IPS DF 4.7 (cell line): ENCODE data around the gene S100A5.
"Not testable (repeated sequence)": the region's sequence is repeated elsewhere in the genome, so short reads cannot be mapped to it uniquely, and the experiment has no call there.

Source experiments
- DNase-seq: peaks from one replicate; pipeline ENCODE4 v3.0.0-alpha.2; 2013; ENCODE audit warnings: low spot score; ENCODE audit errors: extremely low read depth

S100A5 gene

DNA sequence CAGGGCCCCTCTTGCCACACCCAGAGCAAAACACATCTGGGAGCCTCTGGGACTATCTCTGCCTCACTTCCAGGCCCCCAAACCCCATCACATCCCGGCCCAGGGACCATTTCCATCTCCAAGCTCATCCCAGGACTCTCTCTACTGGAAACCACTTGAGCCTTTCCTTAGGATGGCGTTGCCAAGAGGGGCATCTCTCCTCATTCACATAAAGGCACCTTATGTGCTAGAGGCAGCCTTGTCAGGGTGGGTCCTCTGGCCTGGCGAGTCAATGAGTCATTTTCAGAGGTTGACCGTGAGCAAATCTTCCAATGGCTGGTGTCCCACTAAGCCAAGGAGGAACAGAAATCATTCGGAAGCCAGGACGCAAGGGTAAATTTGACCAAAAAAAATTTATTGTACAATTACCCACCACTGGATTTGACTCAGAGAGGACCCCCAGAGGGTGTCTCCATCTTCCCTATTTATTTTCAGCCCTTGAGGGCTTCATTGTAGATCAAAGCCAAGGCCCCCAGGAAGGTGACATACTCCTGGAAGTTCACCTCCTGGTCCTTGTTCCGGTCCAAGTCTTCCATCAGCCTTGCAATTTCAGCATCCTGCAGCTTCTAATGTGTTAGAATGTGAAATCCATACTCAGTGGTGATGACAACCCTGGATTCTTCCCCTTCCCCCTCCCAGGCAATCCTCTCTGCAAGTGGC lies 6.4 kb downstream of the S100A5 start:
- no peak for DNase-seq

DNA sequence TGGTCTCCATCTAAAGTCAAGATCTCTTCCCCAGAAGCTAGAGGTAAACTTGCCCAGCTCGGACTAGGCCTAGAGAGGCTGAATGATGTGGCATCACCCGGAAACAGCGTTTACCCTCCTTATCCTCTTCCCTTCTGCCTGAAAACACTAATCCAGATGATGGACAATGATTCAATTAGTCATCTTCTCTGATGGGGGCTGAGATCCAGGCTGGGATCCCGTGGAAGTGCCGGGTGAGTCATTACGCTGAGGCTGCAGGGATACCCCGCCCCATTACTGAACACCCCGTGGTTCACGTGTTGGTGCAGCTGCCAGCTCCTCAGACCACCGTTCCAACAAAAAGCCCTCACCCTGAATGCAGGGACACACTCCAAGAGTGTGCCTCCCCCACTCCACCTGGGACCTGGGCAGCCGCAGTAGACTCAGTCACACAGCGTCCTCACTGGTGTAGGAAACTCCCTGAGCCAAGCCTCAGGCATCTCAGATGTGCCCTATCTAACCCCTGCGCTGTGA lies 7.0 kb downstream of the S100A5 start:
- DNase-seq: no peak

DNA sequence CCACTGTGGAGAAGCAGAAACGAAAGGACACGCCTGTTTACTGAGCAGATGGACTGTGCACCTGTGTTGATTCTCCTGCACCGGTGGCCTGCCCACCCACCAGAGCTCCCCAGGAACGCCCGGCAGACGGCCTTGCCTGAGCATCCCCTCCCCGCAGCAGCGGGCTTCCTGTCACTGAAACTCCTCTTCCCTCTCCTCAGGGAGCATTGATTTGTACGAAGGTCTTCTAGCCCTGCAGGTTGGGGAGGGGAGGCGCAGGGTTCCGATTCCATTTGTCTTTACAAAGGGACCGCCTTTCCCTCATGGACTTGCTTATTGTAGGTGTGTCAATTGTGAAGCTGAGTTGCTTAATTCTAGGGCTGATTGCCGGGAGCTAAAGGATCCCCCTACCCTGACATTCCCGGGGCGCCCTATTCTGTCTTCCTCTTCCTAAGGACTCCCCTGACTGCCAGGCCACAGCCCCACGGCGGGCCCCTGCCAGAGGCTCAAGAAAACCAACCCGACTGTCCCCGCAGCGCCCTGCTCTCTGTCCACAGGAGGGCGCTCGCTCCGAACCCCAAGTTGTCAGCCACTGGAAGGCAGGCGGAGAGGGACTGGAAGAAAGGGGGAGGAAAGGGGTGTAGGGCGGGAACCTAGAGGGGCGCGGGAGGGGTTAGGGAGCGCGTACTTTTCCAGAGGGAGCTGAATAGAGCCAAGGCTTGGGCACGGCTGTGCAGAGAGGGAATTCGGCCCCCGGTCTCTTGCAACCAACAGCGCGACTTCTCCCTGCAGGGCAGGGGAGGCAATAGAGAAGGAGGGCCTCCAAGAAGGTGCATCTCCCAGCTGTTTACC lies 7.8 kb downstream of the S100A5 start:
- DNase-seq: peak; percentile 71

DNA sequence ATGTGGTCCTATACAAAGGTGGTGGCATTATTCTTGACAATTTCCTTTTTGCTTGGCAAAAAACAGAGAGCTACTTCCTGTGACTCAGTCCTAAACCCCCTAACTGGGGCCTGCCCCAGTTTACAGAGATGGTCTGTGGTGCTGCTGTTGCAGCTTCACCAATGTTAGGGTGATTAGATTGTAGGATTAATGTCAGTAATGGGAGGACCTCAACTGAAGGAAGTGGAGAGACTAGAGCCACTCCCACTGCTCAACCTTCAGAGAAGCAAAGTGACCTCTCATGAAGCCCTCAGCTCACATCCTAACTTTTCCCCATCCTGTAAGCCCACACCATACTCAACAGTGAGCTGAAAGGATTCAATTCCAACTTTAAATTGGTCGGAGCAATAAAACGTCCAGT lies 8.6 kb downstream of the S100A5 start:
- DNase-seq: no peak

DNA sequence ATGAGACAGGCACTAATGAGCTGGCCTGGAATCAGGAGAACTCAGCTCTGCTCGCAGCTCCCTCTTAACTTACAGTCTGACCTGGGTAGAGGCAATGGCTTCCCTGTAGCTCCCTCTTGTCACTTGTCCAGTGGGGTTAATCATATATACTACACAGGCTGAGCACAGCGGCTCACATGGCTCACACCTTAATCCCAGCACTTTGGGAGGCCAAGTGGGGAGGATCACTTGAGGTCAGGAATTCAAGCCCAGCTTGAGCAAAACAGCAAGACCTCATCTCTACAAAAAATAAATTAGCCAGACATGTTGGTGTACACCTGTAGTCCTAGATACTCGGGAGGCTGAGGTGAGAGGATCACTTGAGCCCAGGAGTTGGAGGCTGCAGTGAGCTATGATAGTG lies 9.1 kb downstream of the S100A5 start:
- no peak for DNase-seq

DNA sequence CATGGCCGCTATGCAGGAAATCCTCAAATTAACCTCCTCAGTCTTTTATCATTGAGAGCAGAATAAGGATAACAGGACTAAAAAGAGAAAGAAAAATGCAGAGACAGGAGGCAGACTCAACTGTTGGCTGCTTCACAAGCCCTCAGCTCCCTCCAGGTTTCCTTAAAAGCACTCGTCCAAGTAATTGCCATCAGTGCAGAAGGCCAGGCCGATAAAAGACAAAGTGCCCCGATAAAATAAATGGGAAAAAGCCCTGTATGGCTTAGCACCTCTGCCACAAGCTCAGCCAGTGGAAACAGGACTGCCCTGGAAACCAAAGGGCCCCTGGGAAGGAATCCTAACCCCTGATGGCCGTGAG lies 13.1 kb downstream of the S100A5 start:
- no peak for DNase-seq

DNA sequence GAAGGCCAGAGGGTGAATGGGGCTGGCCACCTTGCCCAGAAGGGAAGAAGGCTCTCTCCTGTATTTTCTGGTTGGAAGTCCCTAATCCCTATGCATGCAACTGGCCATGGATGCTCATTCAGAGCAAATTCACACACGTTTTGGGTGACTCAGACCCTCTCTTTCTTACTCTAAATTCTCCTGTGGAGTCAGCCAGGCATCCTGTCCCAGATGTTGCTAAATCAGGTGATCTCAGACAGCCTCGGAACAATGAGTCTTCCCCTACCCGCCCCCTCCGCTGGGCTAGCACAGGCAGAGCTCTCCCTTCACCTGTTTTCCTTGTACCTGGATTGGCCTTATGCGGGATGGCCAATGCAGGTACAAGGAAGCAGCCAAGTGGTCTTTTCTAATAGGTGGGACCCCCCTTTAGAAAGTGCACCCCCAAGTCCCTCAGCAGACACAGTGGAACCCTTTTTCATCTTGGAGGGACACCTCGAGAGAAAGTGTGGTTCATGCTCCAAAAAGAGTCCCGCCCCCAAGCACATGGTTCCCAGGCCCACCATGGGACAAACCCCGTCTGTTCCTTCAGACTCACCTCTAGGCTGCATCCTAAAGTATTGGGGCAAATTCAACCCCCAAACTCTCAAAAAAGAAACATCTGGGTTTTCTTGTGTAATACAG lies 13.6 kb downstream of the S100A5 start:
- DNase-seq: peak; percentile 38

DNA sequence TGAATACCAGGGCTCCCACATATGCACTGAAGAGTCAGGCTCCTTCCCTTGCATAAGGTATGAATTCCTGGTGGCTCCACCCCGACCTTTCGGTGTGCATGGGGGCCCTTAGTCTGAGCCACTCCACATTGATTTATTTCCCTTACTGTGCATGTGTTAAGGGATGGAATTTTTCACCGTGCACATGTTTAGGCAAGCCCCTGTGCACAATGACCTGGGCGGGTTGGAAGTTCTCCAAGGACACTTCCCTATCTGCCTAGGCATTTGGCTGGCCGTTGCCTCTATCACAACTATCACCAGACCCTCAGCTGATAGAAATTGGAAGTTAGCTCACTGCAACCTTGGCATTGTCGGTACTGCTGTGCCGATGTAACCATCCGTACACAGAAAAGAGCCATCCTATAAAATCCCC lies 14.6 kb downstream of the S100A5 start:
- no peak for DNase-seq

DNA sequence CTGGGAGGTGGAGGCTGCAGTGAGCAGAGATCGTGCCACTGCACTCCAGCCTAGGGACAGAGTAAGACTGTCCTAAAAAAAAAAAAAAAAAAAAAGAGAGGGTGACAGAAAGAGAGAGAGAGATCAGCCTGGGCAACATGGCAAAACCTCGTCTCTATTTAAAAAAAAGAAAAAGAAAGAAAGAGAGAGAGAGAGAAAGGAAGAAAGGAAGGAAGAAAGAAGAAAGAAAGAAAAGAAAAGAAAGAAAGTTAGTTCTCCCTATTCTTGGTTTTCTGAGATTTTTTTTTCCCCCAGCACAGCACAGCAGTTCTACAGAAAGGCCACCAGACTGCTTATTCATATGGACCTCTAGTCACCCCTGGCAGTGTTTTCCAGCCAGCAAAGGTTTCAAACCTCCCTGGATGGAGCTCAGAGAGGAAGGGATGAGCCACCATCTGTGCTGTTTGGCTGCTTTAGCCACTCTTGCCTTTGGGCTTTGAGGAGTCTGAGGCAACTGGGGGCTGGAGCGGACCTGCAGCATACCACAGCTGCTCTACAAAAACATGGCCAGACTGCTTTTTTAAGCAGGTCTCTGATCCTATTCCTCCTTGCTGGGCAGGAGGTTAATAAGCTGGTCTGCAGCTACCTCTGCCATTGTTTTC lies 15.5 kb downstream of the S100A5 start:
- DNase-seq: no peak

DNA sequence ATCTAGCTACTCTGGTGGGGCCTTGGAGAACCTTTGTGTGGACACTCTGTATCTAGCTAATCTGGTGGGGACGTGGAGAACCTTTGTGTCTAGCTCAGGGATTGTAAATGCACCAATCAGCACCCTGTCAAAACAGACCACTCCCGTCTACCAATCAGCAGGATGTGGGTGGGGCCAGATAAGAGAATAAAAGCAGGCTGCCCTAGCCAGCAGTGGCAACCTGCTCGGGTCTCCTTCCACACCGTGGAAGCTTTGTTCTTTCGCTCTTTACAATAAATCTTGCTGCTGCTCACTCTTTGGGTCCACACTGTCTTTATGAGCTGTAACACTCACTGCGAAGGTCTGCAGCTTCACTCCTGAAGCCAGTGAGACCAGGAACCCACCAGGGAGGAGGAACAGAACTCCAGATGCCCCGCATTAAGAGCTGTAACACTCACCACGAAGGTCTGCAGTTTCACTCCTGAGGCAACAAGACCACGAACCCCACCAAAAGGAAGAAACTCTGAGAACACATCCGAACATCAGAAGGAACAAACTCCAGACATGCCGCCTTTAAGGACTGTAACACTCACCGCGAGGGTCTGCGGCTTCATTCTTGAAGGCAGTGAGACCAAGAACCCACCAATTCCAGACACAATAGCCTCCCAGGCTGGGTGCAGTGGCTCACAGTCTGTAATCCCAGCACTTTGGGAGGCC lies 18.2 kb downstream of the S100A5 start:
- not testable (repeated sequence) for DNase-seq

DNA sequence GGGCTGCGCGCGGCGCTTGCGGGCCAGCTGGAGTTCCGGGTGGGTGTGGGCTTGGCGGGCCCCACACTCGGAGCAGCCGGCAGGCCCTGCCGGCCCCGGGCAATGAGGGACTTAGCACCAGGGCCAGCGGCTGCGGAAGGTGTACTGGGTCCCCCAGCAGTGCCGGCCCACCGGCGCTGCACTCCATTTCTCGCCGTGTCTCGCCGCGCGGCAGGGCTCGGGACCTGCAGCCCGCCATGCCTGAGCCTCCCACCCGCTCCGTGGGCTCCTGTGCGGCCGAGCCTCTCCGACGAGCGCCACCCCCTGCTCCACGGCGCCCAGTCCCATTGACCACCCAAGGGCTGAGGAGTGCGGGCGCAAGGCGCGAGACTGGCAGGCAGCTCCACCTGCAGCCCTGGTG lies 18.9 kb downstream of the S100A5 start:
- DNase-seq: not testable (repeated sequence)

DNA sequence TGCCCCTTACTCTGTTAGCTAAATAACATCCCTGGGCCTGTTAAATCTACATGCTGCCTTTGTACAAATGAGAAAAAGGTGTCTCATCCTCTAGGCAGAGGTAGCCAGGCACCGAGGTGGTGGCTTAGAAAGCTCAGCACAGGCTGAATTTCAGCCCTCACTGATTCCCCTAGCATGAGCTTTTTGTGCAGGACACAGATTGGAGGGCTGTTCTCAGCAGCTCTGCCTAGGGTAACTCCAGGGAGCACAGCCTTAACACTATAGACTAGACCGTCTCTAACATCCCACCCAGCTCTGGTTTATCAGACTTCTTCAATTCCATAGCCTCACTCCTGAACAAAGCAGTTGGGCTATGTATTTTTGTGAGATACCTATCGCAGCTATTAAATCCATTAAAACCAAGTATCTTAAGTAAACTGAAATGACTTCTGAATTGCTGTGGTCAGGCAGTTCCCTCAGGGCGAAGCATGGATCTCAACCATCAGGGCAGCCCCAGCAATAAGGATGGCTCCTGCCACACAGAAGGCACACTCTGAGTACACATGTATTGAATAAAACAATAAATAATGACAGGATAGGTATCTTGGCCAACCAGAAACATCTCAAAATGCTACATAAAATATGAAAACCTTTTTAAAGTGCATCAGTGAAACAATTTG lies 19.8 kb downstream of the S100A5 start:
- DNase-seq: no peak

DNA sequence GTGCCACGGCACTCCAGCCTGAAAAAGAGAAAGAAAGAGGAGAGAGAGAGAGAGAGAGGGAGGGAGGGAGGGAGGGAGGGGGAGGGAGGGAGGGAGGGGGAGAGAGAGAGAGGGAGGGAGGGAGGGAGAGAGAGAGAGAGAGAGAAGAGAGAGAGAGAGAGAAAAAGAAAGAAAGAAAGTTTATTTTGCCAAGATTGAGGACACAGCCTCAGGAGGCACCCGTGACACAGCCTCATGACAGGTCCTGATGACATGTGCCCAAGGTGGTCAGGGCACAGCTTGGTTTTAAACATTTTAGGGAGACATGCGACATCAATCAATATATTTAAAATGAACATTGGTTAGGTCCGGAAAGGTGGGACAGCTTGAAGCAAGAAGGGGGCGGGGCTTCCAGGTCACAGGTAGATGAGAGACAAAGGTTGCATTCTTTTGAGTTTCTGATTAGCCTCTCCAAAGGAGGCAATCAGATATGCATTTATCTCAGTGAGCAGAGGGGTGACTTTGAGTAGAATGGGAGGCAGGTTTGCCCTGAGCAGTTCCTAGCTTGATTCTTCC lies 20.5 kb downstream of the S100A5 start:
- not testable (repeated sequence) for DNase-seq

DNA sequence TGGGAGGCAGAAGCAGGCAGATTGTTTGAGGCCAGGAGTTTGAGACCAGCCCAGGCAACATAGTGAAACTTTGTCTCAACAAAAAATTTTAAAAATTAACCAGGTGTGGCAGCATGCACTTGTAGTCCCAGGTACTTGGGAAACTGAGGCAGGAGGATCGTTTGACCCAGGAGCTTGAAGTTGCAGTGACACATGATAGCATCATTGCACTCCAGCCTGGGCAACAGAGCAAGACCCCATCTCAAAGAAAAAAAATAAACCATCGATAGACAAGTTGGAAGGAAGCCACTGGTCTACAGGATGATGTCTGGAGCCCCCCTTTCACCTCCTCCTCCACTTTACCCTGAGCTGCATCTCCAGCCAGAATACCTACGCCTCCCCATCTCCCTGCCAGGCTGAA lies 21.5 kb downstream of the S100A5 start:
- no peak for DNase-seq

DNA sequence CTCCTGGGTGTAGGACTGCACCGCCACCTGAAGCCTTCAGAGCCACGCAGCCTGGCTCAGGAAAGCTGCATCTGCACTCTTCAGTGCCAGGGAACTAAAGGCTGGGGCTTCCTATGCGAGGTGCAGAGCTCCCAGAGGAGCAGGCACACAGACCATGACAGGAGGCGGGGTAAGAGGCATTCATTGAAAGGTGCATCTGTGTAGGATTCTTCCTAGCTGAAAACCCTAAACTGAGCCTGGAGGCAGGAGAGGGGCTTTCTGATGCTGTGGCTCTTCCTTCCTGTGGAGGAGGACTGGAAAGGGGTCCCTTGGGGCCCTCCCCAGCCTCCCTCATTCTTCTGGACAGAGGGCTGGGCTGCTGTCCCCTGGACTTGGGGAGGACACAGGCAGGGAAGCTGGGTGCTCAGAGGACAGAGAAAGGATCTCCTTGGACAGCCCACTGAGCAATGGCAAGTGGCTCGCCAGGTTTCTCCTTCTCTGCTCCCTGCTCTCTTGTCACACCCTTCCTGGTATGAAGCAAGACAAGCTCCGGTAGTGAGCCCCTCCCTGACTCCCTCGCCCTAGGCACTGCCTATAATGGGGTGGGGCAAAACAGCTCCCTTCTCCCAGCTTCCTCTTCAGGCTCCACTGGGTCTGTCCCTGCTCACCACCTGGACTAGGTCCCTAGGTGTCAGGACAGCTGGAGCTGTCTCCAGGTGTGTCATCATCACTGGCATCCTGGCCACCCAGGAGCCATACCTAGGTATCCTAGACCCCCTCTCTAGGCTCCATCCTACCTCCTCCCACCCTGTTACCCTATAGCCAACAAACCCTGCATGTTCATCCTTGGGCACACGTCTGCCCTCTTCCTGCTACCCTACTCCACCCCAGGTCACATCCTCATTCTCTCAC lies 25.0 kb downstream of the S100A5 start:
- DNase-seq: no peak

DNA sequence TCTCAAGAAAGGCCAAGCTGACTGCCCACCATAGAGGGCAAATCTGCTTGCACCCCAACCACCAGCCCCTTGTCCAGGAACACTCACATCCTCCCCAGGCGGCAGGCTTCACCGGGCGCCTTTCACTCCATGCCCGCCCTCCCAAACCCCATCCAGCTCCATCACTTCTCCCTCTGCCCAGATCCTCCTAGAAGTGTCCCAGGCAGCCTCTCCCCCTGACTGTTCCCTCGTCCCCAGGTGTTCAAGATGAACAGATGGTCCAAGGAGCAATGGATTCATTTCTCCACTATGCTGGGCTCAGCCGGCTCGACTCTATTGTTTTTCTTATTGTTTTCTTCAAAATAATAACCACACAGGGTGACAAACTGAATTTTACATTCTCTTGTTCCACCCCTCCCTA lies 27.1 kb downstream of the S100A5 start:
- no peak for DNase-seq

DNA sequence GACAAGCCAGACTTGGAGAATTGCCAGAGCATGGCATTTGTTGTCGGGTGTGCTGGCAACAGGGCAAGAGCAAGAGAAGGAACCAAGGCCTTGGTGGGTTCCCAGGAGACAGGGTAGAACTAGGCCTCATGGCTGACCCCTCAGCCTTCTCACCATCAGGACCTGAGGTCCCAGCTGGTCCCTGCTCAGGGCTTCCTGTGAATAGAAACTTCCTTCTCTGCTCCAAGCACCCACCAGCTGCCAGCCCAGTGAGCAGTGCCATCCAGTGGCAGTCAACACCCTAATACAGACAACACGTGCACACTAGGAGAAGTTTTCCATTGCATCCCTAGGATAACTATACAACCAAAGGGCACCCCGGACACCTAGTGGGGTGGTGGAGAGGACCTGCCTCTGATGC lies 27.7 kb downstream of the S100A5 start:
- no peak for DNase-seq

DNA sequence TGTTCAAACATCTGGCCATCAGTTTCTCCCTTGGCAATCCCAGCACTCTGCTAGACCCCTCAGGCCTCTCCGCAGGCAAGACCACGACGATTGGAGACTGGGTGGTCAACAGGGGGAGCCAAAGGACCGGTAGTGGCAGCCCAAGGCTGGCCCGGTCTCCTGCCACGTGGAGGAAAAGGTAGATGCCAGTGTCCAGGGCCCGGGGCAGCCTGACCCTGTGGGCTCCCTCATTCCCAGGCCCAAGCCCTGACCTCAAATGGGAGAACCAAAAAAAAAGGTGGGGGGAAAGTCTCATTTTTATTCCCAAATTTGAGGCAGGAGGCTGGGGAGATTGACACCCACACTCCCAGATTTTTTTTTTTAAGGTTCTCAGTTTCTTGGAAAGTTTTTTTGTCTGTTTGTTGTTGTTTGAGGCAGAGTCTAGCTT lies 29.7 kb downstream of the S100A5 start:
- peak; percentile 72 for DNase-seq

DNA sequence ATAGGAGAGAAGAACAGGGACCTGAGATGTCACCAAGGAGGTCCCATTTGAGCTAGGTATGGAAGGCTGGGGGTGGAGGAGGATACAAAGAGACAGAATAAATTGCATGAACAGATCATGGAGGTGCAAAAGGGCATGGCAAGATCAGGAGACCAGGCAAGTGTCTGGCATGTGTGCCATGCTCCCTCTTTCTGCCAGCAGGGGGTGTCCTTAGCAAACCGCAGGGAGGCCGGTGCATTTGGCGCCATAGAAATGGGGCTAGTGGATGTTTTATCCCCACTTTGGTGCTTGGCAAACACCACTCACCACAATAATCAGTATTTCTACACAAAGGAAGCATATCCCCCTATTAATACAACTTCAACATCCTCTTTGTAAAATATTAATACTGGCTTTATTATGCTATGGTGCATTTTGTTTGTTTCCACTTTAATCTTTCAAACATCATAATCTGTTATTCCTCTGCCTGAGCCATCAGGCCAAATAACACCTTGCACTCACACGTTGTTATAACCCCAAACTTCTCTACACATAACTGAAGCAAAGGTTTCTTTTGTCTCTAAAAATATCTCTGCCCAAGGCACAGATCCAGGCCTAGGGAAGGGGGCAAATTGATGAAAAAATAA lies 30.9 kb downstream of the S100A5 start:
- no peak for DNase-seq
